GM03348 (cell line): ENCODE data around the gene STEAP4.
"Not testable (repeated sequence)": the region's sequence is repeated elsewhere in the genome, so short reads cannot be mapped to it uniquely, and the experiment has no call there.

Experiments used
- DNase-seq: peaks from one replicate; pipeline ENCODE4 v3.0.0; 2012; ENCODE audit warnings: low spot score

STEAP4 gene

GRCh38 chr7:88268051-88268450, 38.6 kb downstream of the STEAP4 start:
- no peak for DNase-seq

- no peak for DNase-seq
These were observed 39.3 kb downstream of the STEAP4 start for GRCh38 chr7:88267421-88267820.

GRCh38 chr7:88264987-88265386, 41.7 kb downstream of the STEAP4 start:
- not testable (repeated sequence) for DNase-seq

- DNase-seq = no peak
These were observed 44.1 kb downstream of the STEAP4 start for GRCh38 chr7:88262562-88262961.

- no peak for DNase-seq
These were observed 46.0 kb downstream of the STEAP4 start for GRCh38 chr7:88260719-88261118.

- DNase-seq = no peak
These were observed 46.9 kb downstream of the STEAP4 start for GRCh38 chr7:88259656-88260380.

- DNase-seq = not testable (repeated sequence)
These were observed 48.4 kb downstream of the STEAP4 start for GRCh38 chr7:88258296-88258695.

- DNase-seq = no peak
These were observed 49.8 kb downstream of the STEAP4 start for GRCh38 chr7:88256906-88257305.

GRCh38 chr7:88254721-88255424, 51.8 kb downstream of the STEAP4 start:
- peak; percentile 3 for DNase-seq

- no peak for DNase-seq
These were observed 53.1 kb downstream of the STEAP4 start for GRCh38 chr7:88253640-88254039.

- DNase-seq = no peak
These were observed 62.4 kb downstream of the STEAP4 start for GRCh38 chr7:88244258-88244657.

GRCh38 chr7:88243345-88243909, 63.3 kb downstream of the STEAP4 start:
- peak; percentile 56 for DNase-seq

GRCh38 chr7:88239852-88240251, 66.8 kb downstream of the STEAP4 start:
- no peak for DNase-seq

- no peak for DNase-seq
These were observed 72.9 kb downstream of the STEAP4 start for GRCh38 chr7:88233828-88234227.

- DNase-seq = no peak
These were observed 76.0 kb downstream of the STEAP4 start for GRCh38 chr7:88230646-88231045.

GRCh38 chr7:88229302-88229995, 77.2 kb downstream of the STEAP4 start:
- no peak for DNase-seq

- DNase-seq = no peak
These were observed 79.7 kb downstream of the STEAP4 start for GRCh38 chr7:88226886-88227516.

GRCh38 chr7:88226201-88226600, 80.5 kb downstream of the STEAP4 start:
- DNase-seq = no peak

GRCh38 chr7:88224601-88225275, 82.0 kb downstream of the STEAP4 start:
- DNase-seq = peak; percentile 16

GRCh38 chr7:88223265-88223664, 83.4 kb downstream of the STEAP4 start:
- DNase-seq = no peak
